ENCODE measurements around the gene MBP.

MBP gene

GRCh38 chr18:76937597-76937996 lies 195.0 kb downstream of the MBP start:
- Histone ChIP-seq H3K36me3 (peaks cover 48% of the 10 kb centered on the region), H3K4me1 (ENCODE audit: control insufficient read depth in 1 of 2, insufficient read depth in 1 of 2, low read depth in 1 of 2, low read length in 1 of 2) (no peaks in the 10 kb centered on the region), H3K27ac (no peak overlapping the region), H3K9me3 (no peaks in the 10 kb centered on the region), H3K27me3 (no peaks in the 10 kb centered on the region), H3K4me3 (ENCODE audit: low read depth in 1 of 2, low read length in 1 of 2) (no peak overlapping the region)
- no peak for TF ChIP-seq CTCF (IDR thresholded peaks at IDR 0.05)

- H3K4me1 ChIP-seq (ENCODE audit: control insufficient read depth in 1 of 2, insufficient read depth in 1 of 2, low read depth in 1 of 2, low read length in 1 of 2) = no peaks in the 10 kb centered on the region
- H3K27me3 ChIP-seq = no peaks in the 10 kb centered on the region
- peaks cover 55% of the 10 kb centered on the region for H3K36me3 ChIP-seq
- no peaks in the 10 kb centered on the region for H3K9me3 ChIP-seq
- no peak overlapping the region for H3K27ac ChIP-seq
- H3K4me3 ChIP-seq (ENCODE audit: low read depth in 1 of 2, low read length in 1 of 2) = no peak overlapping the region
- no peak for TF ChIP-seq CTCF (IDR thresholded peaks at IDR 0.05)
Observed at GRCh38 chr18:76936877-76937276, 195.7 kb downstream of the MBP start.

- Histone ChIP-seq H3K4me3 (ENCODE audit: low read depth in 1 of 2, low read length in 1 of 2) (no peak overlapping the region), H3K9me3 (no peaks in the 10 kb centered on the region), H3K4me1 (ENCODE audit: control insufficient read depth in 1 of 2, insufficient read depth in 1 of 2, low read depth in 1 of 2, low read length in 1 of 2) (no peaks in the 10 kb centered on the region), H3K27me3 (no peaks in the 10 kb centered on the region), H3K36me3 (peaks cover 60% of the 10 kb centered on the region), H3K27ac (no peak overlapping the region)
- no peak for TF ChIP-seq CTCF (IDR thresholded peaks at IDR 0.05)
Observed at GRCh38 chr18:76935722-76936337, 196.8 kb downstream of the MBP start.

- Histone ChIP-seq H3K4me3 (ENCODE audit: low read depth in 1 of 2, low read length in 1 of 2) (no peak overlapping the region), H3K36me3 (peaks cover 68% of the 10 kb centered on the region), H3K27me3 (no peaks in the 10 kb centered on the region), H3K27ac (no peak overlapping the region), H3K4me1 (ENCODE audit: control insufficient read depth in 1 of 2, insufficient read depth in 1 of 2, low read depth in 1 of 2, low read length in 1 of 2) (no peaks in the 10 kb centered on the region), H3K9me3 (no peaks in the 10 kb centered on the region)
- TF ChIP-seq CTCF (IDR thresholded peaks at IDR 0.05) = no peak
Observed at GRCh38 chr18:76932026-76932819, 200.4 kb downstream of the MBP start.

- Histone ChIP-seq H3K9me3 (no peaks in the 10 kb centered on the region), H3K27ac (no peak overlapping the region), H3K36me3 (peaks cover 69% of the 10 kb centered on the region), H3K4me3 (ENCODE audit: low read depth in 1 of 2, low read length in 1 of 2) (no peak overlapping the region), H3K27me3 (no peaks in the 10 kb centered on the region), H3K4me1 (ENCODE audit: control insufficient read depth in 1 of 2, insufficient read depth in 1 of 2, low read depth in 1 of 2, low read length in 1 of 2) (no peaks in the 10 kb centered on the region)
- TF ChIP-seq CTCF (IDR thresholded peaks at IDR 0.05) = no peak
Observed at GRCh38 chr18:76931171-76931570, 201.4 kb downstream of the MBP start.

Data from neutrophil (primary cell).